ENCODE results near the gene CHRNG. TPM values are rescaled to one million over a fixed set of nuclear protein-coding genes. Genes with fewer than 3 reads are reported as not detected.
"Not testable (repeated sequence)": the region's sequence is repeated elsewhere in the genome, so short reads cannot be mapped to it uniquely, and the experiment has no call there.

Gene CHRNG
- total RNA-seq, 1 experiment from 2014 or later: not detected

GRCh38 chr2:232569541-232569940 is 30.0 kb downstream of the CHRNG start:
- H3K4me3 Mint-ChIP-seq (ENCODE audit: unreplicated experiment): no peak overlapping the region
- DNase-seq (ENCODE audit: unreplicated experiment): no peak
- no peaks in the 10 kb centered on the region for H3K27me3 Mint-ChIP-seq (ENCODE audit: insufficient read depth, unreplicated experiment)
- H3K27ac Mint-ChIP-seq (ENCODE audit: low read depth, unreplicated experiment): no peak overlapping the region
- ChIA-PET CTCF (interaction anchor here (0.6 to 1.3 kb wide), 4 partner anchors 10 to 93 kb away, joined by 3 to 4 read pairs (median 3); no protein-coding TSS in a partner anchor), POLR2A (interaction anchor here (4.1 to 6.6 kb wide), 2 partner anchors 18 to 22 kb away, joined by 39 to 49 read pairs; partner anchors contain the start of genes EIF4E2 and TIGD1)
- H3K9me3 Mint-ChIP-seq (ENCODE audit: unreplicated experiment): no peaks in the 10 kb centered on the region
- H3K36me3 Mint-ChIP-seq (ENCODE audit: insufficient read depth, unreplicated experiment): peaks cover 68% of the 10 kb centered on the region
- intact Hi-C loops (cut with micrococcal nuclease): no loop called here
- no TSS peak for BruUV-seq (replicated peaks)
- peaks cover 19% of the 10 kb centered on the region for H3K4me1 Mint-ChIP-seq (ENCODE audit: insufficient read depth, unreplicated experiment)
- TF ChIP-seq CTCF (IDR thresholded peaks at IDR 0.05; ENCODE audit: unreplicated experiment): no peak

- Mint-ChIP-seq H3K36me3 (ENCODE audit: insufficient read depth, unreplicated experiment) (peaks cover 66% of the 10 kb centered on the region), H3K4me1 (ENCODE audit: insufficient read depth, unreplicated experiment) (peaks cover 19% of the 10 kb centered on the region)
- ChIA-PET POLR2A (interaction anchor here (1.0 to 6.6 kb wide), 2 partner anchors 20 to 21 kb away, joined by 3 to 49 read pairs; partner anchors contain the start of genes EIF4E2 and TIGD1), CTCF (interaction anchor here (1.3 kb wide), 1 partner anchor 8 kb away, joined by 4 read pairs; no protein-coding TSS in a partner anchor)
- H3K27me3 Mint-ChIP-seq (ENCODE audit: insufficient read depth, unreplicated experiment); H3K9me3 Mint-ChIP-seq (ENCODE audit: unreplicated experiment); H3K27ac Mint-ChIP-seq (ENCODE audit: low read depth, unreplicated experiment); BruUV-seq (replicated peaks); H3K4me3 Mint-ChIP-seq (ENCODE audit: unreplicated experiment); DNase-seq (ENCODE audit: unreplicated experiment): not testable (repeated sequence)
- intact Hi-C loops (cut with micrococcal nuclease): loop anchor here (2.0 kb wide), 1 partner anchor 18 kb away; no protein-coding TSS in a partner anchor
These were observed 31.0 kb downstream of the CHRNG start for GRCh38 chr2:232570481-232570880.

- Mint-ChIP-seq H3K4me3 (ENCODE audit: unreplicated experiment) (no peak overlapping the region), H3K9me3 (ENCODE audit: unreplicated experiment) (no peaks in the 10 kb centered on the region), H3K4me1 (ENCODE audit: insufficient read depth, unreplicated experiment) (peaks cover 19% of the 10 kb centered on the region), H3K36me3 (ENCODE audit: insufficient read depth, unreplicated experiment) (peaks cover 60% of the 10 kb centered on the region), H3K27me3 (ENCODE audit: insufficient read depth, unreplicated experiment) (no peaks in the 10 kb centered on the region), H3K27ac (ENCODE audit: low read depth, unreplicated experiment) (no peak overlapping the region)
- no peak for TF ChIP-seq CTCF (IDR thresholded peaks at IDR 0.05; ENCODE audit: unreplicated experiment)
- ChIA-PET CTCF (interaction anchor here (1.3 kb wide), 1 partner anchor 8 kb away, joined by 4 read pairs; no protein-coding TSS in a partner anchor), POLR2A (interaction anchor here (1.0 to 6.6 kb wide), 2 partner anchors 20 kb away, joined by 3 to 49 read pairs; partner anchors contain the start of genes EIF4E2 and TIGD1)
- no TSS peak for BruUV-seq (replicated peaks)
- peak; percentile 62 for DNase-seq (ENCODE audit: unreplicated experiment)
- intact Hi-C loops (cut with micrococcal nuclease): loop anchor here (2.0 kb wide), 1 partner anchor 18 kb away; no protein-coding TSS in a partner anchor
These were observed 31.6 kb downstream of the CHRNG start for GRCh38 chr2:232571026-232571474.

- no peak overlapping the region for H3K4me3 Mint-ChIP-seq (ENCODE audit: unreplicated experiment)
- no peak for DNase-seq (ENCODE audit: unreplicated experiment)
- H3K4me1 Mint-ChIP-seq (ENCODE audit: insufficient read depth, unreplicated experiment): peaks cover 10% of the 10 kb centered on the region
- H3K27ac Mint-ChIP-seq (ENCODE audit: low read depth, unreplicated experiment): no peak overlapping the region
- no TSS peak for BruUV-seq (replicated peaks)
- peaks cover 58% of the 10 kb centered on the region for H3K36me3 Mint-ChIP-seq (ENCODE audit: insufficient read depth, unreplicated experiment)
- H3K27me3 Mint-ChIP-seq (ENCODE audit: insufficient read depth, unreplicated experiment): no peaks in the 10 kb centered on the region
- H3K9me3 Mint-ChIP-seq (ENCODE audit: unreplicated experiment): no peaks in the 10 kb centered on the region
- POLR2A ChIA-PET: interaction anchor here (1.1 to 6.6 kb wide), 3 partner anchors 11 to 22 kb away, joined by 3 to 49 read pairs (median 5); no protein-coding TSS in a partner anchor
- CTCF ChIA-PET: interaction anchor here (0.9 kb wide), 1 partner anchor 20 kb away, joined by 5 read pairs; no protein-coding TSS in a partner anchor
- no peak for TF ChIP-seq CTCF (IDR thresholded peaks at IDR 0.05; ENCODE audit: unreplicated experiment)
- intact Hi-C loops (cut with micrococcal nuclease): no loop called here
These were observed 33.5 kb downstream of the CHRNG start for GRCh38 chr2:232573042-232573441.
